Effector memory CD4-positive, alpha-beta T cell (primary cell): ENCODE measurements around the gene TMEM203.

Source experiments
- DNase-seq, 3 donors: peaks; one replicate each; pipeline ENCODE4 v3.0.0-alpha.2; 2020
- H3K27ac ChIP-seq: 2 replicates; pipeline ENCODE4 v1.7.0; 2013; ENCODE audit warnings: mild to moderate bottlenecking, low read length, moderate library complexity; ENCODE audit not compliant: insufficient read depth, poor library complexity, severe bottlenecking
- H3K27me3 ChIP-seq: replicated peaks from 2 replicates; pipeline ENCODE4 v1.7.0; 2013; ENCODE audit warnings: mild to moderate bottlenecking, low read length; ENCODE audit not compliant: insufficient read depth, control insufficient read depth, poor library complexity, severe bottlenecking
- H3K36me3 ChIP-seq: 2 replicates; pipeline ENCODE4 v1.7.0; 2013; ENCODE audit warnings: mild to moderate bottlenecking, low read length, moderate library complexity; ENCODE audit not compliant: control insufficient read depth, insufficient read depth
- H3K4me1 ChIP-seq: 2 replicates; pipeline ENCODE4 v1.7.0; 2013; ENCODE audit warnings: low read length, mild to moderate bottlenecking; ENCODE audit not compliant: control insufficient read depth, insufficient read depth, poor library complexity, severe bottlenecking
- H3K4me3 ChIP-seq: 2 replicates; pipeline ENCODE4 v1.7.0; 2013; ENCODE audit warnings: low read length, low read depth, mild to moderate bottlenecking; ENCODE audit not compliant: insufficient read depth, poor library complexity, severe bottlenecking
- H3K9me3 ChIP-seq: 2 replicates; pipeline ENCODE4 v1.7.0; 2013; ENCODE audit warnings: mild to moderate bottlenecking, low read length, moderate library complexity; ENCODE audit not compliant: control insufficient read depth

TMEM203 gene

GRCh38 chr9:137162505-137163364 lies 42.7 kb downstream of the TMEM203 start:
- Histone ChIP-seq H3K4me3 (no peak overlapping the region), H3K9me3 (no peaks in the 10 kb centered on the region), H3K36me3 (no peaks in the 10 kb centered on the region), H3K27me3 (peaks cover 66% of the 10 kb centered on the region), H3K4me1 (peaks cover 18% of the 10 kb centered on the region), H3K27ac (no peak overlapping the region)
- no peak for DNase-seq

DNA sequence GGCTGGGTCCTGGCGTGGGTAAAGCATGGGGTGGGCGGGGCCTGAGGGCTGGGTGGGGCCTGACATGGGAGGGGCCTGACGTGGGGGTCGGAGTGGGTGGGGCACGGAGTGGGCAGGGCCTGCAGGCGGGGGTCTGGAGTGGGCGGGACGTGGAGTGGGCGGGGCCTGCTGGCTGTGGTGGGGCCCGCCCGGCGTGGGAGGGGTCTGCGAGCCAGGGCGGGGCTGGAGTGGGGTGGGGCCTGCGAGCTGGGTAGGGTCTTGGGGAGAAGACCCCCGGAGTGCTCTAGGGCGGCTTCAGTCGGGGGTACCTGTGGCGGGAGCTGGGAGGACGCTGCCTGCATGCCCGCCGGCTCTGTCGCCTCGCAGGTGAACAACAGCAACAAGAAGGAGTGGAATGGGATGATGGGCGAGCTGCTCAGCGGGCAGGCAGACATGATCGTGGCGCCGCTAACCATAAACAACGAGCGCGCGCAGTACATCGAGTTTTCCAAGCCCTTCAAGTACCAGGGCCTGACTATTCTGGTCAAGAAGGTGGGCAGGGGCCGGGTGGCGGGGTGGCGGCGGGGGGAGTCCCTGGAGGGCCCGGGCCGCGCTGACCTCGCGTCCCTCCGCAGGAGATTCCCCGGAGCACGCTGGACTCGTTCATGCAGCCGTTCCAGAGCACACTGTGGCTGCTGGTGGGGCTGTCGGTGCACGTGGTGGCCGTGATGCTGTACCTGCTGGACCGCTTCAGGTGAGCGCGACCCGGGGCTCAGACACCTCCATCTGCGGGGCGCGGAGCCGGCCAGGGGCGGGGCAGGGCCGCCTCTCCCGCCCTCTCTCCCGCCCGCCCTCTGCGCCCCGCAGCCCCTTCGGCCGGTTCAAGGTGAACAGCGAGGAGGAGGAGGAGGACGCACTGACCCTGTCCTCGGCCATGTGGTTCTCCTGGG lies 43.6 kb downstream of the TMEM203 start:
- H3K36me3 ChIP-seq = no peaks in the 10 kb centered on the region
- no peak overlapping the region for H3K27ac ChIP-seq
- no peaks in the 10 kb centered on the region for H3K9me3 ChIP-seq
- H3K27me3 ChIP-seq = peaks cover 60% of the 10 kb centered on the region
- H3K4me1 ChIP-seq = peaks cover 20% of the 10 kb centered on the region
- no peak for DNase-seq
- H3K4me3 ChIP-seq = no peak overlapping the region

- H3K27me3 ChIP-seq = peaks cover 52% of the 10 kb centered on the region
- H3K9me3 ChIP-seq = no peaks in the 10 kb centered on the region
- no peaks in the 10 kb centered on the region for H3K36me3 ChIP-seq
- peaks cover 27% of the 10 kb centered on the region for H3K4me1 ChIP-seq
- H3K27ac ChIP-seq = no peak overlapping the region
- DNase-seq = no peak
- no peak overlapping the region for H3K4me3 ChIP-seq
Observed at GRCh38 chr9:137160716-137161557, 44.5 kb downstream of the TMEM203 start.

DNA sequence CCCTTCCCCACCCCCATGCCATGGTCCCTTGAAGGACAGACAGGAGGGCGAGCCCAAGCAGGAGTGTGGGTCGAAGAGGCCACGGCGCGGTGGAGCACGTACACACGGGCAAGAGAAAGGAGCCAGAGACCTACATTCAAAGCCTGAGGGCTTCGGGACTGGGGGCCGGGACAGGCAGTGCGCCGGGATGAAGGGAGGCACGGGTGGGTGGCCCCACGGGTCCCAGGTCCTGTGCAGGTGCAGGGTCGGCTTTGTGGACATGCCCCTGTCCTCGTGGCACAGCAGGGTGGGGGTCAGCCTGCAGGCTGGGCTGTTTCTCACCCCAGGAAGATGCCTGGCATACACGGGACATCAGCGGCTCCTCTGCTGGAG lies 45.4 kb downstream of the TMEM203 start:
- no peak for DNase-seq
- no peak overlapping the region for H3K27ac ChIP-seq
- no peaks in the 10 kb centered on the region for H3K9me3 ChIP-seq
- no peak overlapping the region for H3K4me3 ChIP-seq
- peaks cover 27% of the 10 kb centered on the region for H3K4me1 ChIP-seq
- peaks cover 43% of the 10 kb centered on the region for H3K27me3 ChIP-seq
- no peaks in the 10 kb centered on the region for H3K36me3 ChIP-seq

- H3K4me1 ChIP-seq = peaks cover 27% of the 10 kb centered on the region
- no peaks in the 10 kb centered on the region for H3K36me3 ChIP-seq
- H3K27ac ChIP-seq = no peak overlapping the region
- no peak overlapping the region for H3K4me3 ChIP-seq
- H3K27me3 ChIP-seq = peaks cover 36% of the 10 kb centered on the region
- no peak for DNase-seq
- H3K9me3 ChIP-seq = no peaks in the 10 kb centered on the region
Observed at GRCh38 chr9:137159105-137160053, 46.1 kb downstream of the TMEM203 start.

- Histone ChIP-seq H3K4me1 (peaks cover 27% of the 10 kb centered on the region), H3K4me3 (no peak overlapping the region), H3K27me3 (peaks cover 30% of the 10 kb centered on the region), H3K9me3 (no peaks in the 10 kb centered on the region), H3K36me3 (no peaks in the 10 kb centered on the region), H3K27ac (no peak overlapping the region)
- DNase-seq = no peak
Observed at GRCh38 chr9:137158625-137159024, 46.8 kb downstream of the TMEM203 start.

- Histone ChIP-seq H3K4me3 (no peak overlapping the region), H3K27ac (no peak overlapping the region), H3K9me3 (no peaks in the 10 kb centered on the region), H3K27me3 (peaks cover 30% of the 10 kb centered on the region), H3K4me1 (peaks cover 24% of the 10 kb centered on the region), H3K36me3 (no peaks in the 10 kb centered on the region)
- DNase-seq = no peak
Observed at GRCh38 chr9:137157618-137158415, 47.6 kb downstream of the TMEM203 start.

DNA sequence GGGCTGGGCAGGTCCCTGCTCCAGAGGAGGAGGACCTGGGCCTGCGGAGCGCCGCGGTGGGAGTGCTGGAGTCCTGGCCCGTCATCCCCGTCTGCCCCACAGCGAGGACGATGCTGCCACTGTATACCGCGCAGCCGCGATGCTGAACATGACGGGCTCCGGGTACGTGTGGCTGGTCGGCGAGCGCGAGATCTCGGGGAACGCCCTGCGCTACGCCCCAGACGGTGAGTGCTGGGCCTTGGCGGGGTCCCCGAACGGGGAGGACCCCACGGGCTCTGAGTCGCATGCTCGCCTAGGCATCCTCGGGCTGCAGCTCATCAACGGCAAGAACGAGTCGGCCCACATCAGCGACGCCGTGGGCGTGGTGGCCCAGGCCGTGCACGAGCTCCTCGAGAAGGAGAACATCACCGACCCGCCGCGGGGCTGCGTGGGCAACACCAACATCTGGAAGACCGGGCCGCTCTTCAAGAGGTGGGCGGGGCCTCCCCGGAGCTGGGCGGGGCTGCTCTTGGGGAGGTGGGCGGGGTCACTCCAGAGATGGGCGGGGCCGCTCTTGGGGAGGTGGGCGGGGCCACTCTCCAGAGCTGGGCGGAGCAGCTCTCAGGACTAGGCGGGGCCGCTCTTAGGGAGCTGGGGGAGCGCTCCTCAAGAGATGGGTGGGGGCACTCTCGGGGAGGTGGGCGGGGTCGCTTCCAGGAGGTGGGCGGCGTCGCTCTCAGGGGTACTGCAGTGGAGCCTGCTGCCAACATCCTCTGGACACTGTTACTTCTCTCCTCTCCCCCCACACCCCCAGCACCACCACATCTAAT lies 48.7 kb downstream of the TMEM203 start:
- H3K36me3 ChIP-seq = no peaks in the 10 kb centered on the region
- no peaks in the 10 kb centered on the region for H3K9me3 ChIP-seq
- H3K4me3 ChIP-seq = no peak overlapping the region
- peaks cover 23% of the 10 kb centered on the region for H3K27me3 ChIP-seq
- no peak overlapping the region for H3K27ac ChIP-seq
- DNase-seq = peak; percentile 30 to 49 (median 46)
- H3K4me1 ChIP-seq = peaks cover 19% of the 10 kb centered on the region
